Gastroesophageal sphincter (tissue), 4 donors: ENCODE data around the gene NFKB2. TPM values are rescaled to one million over a fixed set of nuclear protein-coding genes. Genes with fewer than 3 reads are reported as not detected.

Experiments used
- ATAC-seq: fragments of 150-250 bp; one replicate; pipeline ENCODE4 v1.9.1; 2016; ENCODE audit warnings: mild to moderate bottlenecking, moderate library complexity
- H3K27ac ChIP-seq, 4 donors: fragments of 200-600 bp; sonication (generic) in 3 of 4; 1 replicate in 3 of 4; 2 replicates in 1 of 4; pipeline ENCODE4 v1.5.1; 2016 to 2019
- H3K27me3 ChIP-seq: fragments of 200-600 bp; sonication (generic); one replicate; pipeline ENCODE4 v1.5.1; 2019
- H3K36me3 ChIP-seq, 2 donors: fragments of 200-600 bp; sonication (generic); one replicate each; pipeline ENCODE4 v1.5.1; 2019; ENCODE audit warnings: control low read depth in 1 of 2
- H3K4me1 ChIP-seq, 3 donors: fragments of 200-600 bp; sonication (generic); 1 replicate in 2 of 3; 2 replicates in 1 of 3; pipeline ENCODE4 v1.5.1; 2016 to 2019; ENCODE audit warnings: control low read depth in 2 of 3
- H3K4me3 ChIP-seq, 2 donors: fragments of 200-600 bp; sonication (generic); one replicate each; pipeline ENCODE4 v1.5.1; 2019; ENCODE audit warnings: mild to moderate bottlenecking in 1 of 2, moderate library complexity in 1 of 2
- H3K9me3 ChIP-seq, 3 donors: fragments of 200-600 bp; sonication (generic); one replicate each; pipeline ENCODE4 v1.5.1; 2017 to 2019; ENCODE audit warnings: control low read depth in 2 of 3
- EP300 ChIP-seq: sonication (generic); formaldehyde crosslinking; IDR thresholded peaks from one replicate; pipeline ENCODE4 v1.6.1; 2017; ENCODE audit warnings: antibody characterized with exemption, mild to moderate bottlenecking
- POLR2A ChIP-seq, 2 donors: fragments of 450-650 bp; IDR thresholded peaks; one replicate each; pipeline ENCODE4 v1.6.1; 2017; ENCODE audit warnings: antibody characterized with exemption in 2 of 2, mild to moderate bottlenecking in 2 of 2, moderate library complexity in 1 of 2
- POLR2AphosphoS5 ChIP-seq: sonication (generic); formaldehyde crosslinking; IDR thresholded peaks from one replicate; pipeline ENCODE4 v1.6.1; 2017; ENCODE audit warnings: antibody characterized with exemption
- WGBS, 2 donors: methylation state at CpG; one replicate each; pipeline ENCODE4 v1.1.5; 2018; ENCODE audit warnings: low coverage in 1 of 2; 5-methylcytosine and 5-hydroxymethylcytosine counted together
- total RNA-seq, 4 donors: library from RNA; depleted of rRNA; stranded (reverse); fragments of >200 nt; gene quantifications; one replicate each; pipeline ENCODE4 v1.1.0, GENCODE V29; 2016
- TF ChIP-seq, protein P1 (sequence below), 4 experiments: fragments of 200-600 bp in 2 of 4; fragments of 450-650 bp in 2 of 4; sonication (generic) in 1 of 4; IDR thresholded peaks; one replicate each; pipeline ENCODE4 v1.5.1; 2017 to 2019; ENCODE audit warnings: antibody characterized with exemption in 4 of 4, mild to moderate bottlenecking in 2 of 4, moderate library complexity in 2 of 4

Gene NFKB2
- total RNA-seq, 4 donors from 2014 or later = 20.5 to 31.6 (median 24.8) TPM

GRCh38 chr10:102394079-102394800 is 1.3 kb upstream of the NFKB2 start:
- H3K36me3 ChIP-seq = peaks cover 0 to 21% of the 10 kb centered on the region in 2 donors
- ATAC-seq = peak; percentile 92
- TF ChIP-seq, protein P1, sequence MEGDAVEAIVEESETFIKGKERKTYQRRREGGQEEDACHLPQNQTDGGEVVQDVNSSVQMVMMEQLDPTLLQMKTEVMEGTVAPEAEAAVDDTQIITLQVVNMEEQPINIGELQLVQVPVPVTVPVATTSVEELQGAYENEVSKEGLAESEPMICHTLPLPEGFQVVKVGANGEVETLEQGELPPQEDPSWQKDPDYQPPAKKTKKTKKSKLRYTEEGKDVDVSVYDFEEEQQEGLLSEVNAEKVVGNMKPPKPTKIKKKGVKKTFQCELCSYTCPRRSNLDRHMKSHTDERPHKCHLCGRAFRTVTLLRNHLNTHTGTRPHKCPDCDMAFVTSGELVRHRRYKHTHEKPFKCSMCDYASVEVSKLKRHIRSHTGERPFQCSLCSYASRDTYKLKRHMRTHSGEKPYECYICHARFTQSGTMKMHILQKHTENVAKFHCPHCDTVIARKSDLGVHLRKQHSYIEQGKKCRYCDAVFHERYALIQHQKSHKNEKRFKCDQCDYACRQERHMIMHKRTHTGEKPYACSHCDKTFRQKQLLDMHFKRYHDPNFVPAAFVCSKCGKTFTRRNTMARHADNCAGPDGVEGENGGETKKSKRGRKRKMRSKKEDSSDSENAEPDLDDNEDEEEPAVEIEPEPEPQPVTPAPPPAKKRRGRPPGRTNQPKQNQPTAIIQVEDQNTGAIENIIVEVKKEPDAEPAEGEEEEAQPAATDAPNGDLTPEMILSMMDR (IDR thresholded peaks at IDR 0.05) = peak in 2 of 4 experiments; percentile 98 to 99
- TF ChIP-seq POLR2AphosphoS5 (peak; percentile 77), EP300 (no peak), POLR2A (IDR thresholded peaks at IDR 0.05) (peak; percentile 76 to 79)
- no peaks in the 10 kb centered on the region for H3K27me3 ChIP-seq
- H3K9me3 ChIP-seq = no peaks in the 10 kb centered on the region
- H3K27ac ChIP-seq = peak overlapping the region; percentile 86 to 98 (median 94)
- peak overlapping the region; percentile 48 to 73 for H3K4me3 ChIP-seq
- H3K4me1 ChIP-seq = peaks cover 0 to 54% (median 24%) of the 10 kb centered on the region in 3 donors
- 0% methylated on average over 7 of the region's 71 CpGs; no CpG with 5 or more reads in 1 of the 2 donors for WGBS, 2 donors

GRCh38 chr10:102394801-102395399 is 605 bp upstream of the NFKB2 start:
- peak overlapping the region; percentile 48 to 73 for H3K4me3 ChIP-seq
- H3K9me3 ChIP-seq = no peaks in the 10 kb centered on the region
- H3K4me1 ChIP-seq = peaks cover 0 to 60% (median 28%) of the 10 kb centered on the region in 3 donors
- H3K27me3 ChIP-seq = no peaks in the 10 kb centered on the region
- H3K27ac ChIP-seq = peak overlapping the region; percentile 86 to 98 (median 94)
- TF ChIP-seq EP300 (no peak), POLR2AphosphoS5 (no peak), POLR2A (IDR thresholded peaks at IDR 0.05) (no peak)
- TF ChIP-seq, protein P1 (IDR thresholded peaks at IDR 0.05) = no peak
- WGBS, 2 donors = 0% methylated on average over 1 to 11 of the region's 35 CpGs
- no peak for ATAC-seq
- peaks cover 0 to 21% of the 10 kb centered on the region in 2 donors for H3K36me3 ChIP-seq

- 0 to 49% methylated on average over 1 to 2 of the region's 4 CpGs for WGBS, 2 donors
- H3K4me1 ChIP-seq = peaks cover 0 to 69% (median 29%) of the 10 kb centered on the region in 3 donors
- peak overlapping the region; percentile 86 to 98 (median 94) for H3K27ac ChIP-seq
- peaks cover 0 to 35% of the 10 kb centered on the region in 2 donors for H3K36me3 ChIP-seq
- no peaks in the 10 kb centered on the region for H3K9me3 ChIP-seq
- H3K27me3 ChIP-seq = no peaks in the 10 kb centered on the region
- no peak for TF ChIP-seq POLR2A (IDR thresholded peaks at IDR 0.05)
- TF ChIP-seq EP300 = no peak
- TF ChIP-seq, protein P1 (IDR thresholded peaks at IDR 0.05) = no peak
- TF ChIP-seq POLR2AphosphoS5 = no peak
- no peak for ATAC-seq
- H3K4me3 ChIP-seq = peak overlapping the region; percentile 48 to 73
Observed at GRCh38 chr10:102396317-102396650, 779 bp downstream of the NFKB2 start.

- no peak for ATAC-seq
- 50% methylated on average over 6 of the region's 12 CpGs; no CpG with 5 or more reads in 1 of the 2 donors for WGBS, 2 donors
- H3K27ac ChIP-seq = peak overlapping the region; percentile 86 to 98 (median 94)
- no peaks in the 10 kb centered on the region for H3K9me3 ChIP-seq
- TF ChIP-seq, protein P1 (IDR thresholded peaks at IDR 0.05) = no peak
- TF ChIP-seq POLR2AphosphoS5 (no peak), POLR2A (IDR thresholded peaks at IDR 0.05) (no peak), EP300 (no peak)
- no peaks in the 10 kb centered on the region for H3K27me3 ChIP-seq
- peaks cover 0 to 39% of the 10 kb centered on the region in 2 donors for H3K36me3 ChIP-seq
- peaks cover 0 to 73% (median 29%) of the 10 kb centered on the region in 3 donors for H3K4me1 ChIP-seq
- peak overlapping the region in 1 of 2 donors; percentile 73 for H3K4me3 ChIP-seq
Observed at GRCh38 chr10:102396730-102397151, 1.2 kb downstream of the NFKB2 start.
